Activated naive CD4-positive, alpha-beta T cell (primary cell): ENCODE results near the gene ZNF771.
"Not testable (repeated sequence)": the region's sequence is repeated elsewhere in the genome, so short reads cannot be mapped to it uniquely, and the experiment has no call there.

Experiments used
- DNase-seq, 4 experiments: peaks; one replicate each; lab custom pipeline; 2025; lab: John Stamatoyannopoulos, UW

The ZNF771 gene

GRCh38 chr16:30376461-30376902, 30.9 kb upstream of the ZNF771 start:
- DNase-seq = no peak

GRCh38 chr16:30377050-30377811, 30.2 kb upstream of the ZNF771 start:
- DNase-seq = no peak

GRCh38 chr16:30377812-30378235, 29.6 kb upstream of the ZNF771 start:
- peak; percentile 54 to 90 (median 73) for DNase-seq

GRCh38 chr16:30378236-30379157, 28.9 kb upstream of the ZNF771 start:
- peak; percentile 98 to 100 (median 99) for DNase-seq

GRCh38 chr16:30379158-30379783, 28.1 kb upstream of the ZNF771 start:
- no peak for DNase-seq

GRCh38 chr16:30380072-30380802, 27.2 kb upstream of the ZNF771 start:
- no peak for DNase-seq

- DNase-seq = no peak
These were observed 26.6 kb upstream of the ZNF771 start for GRCh38 chr16:30380803-30381208.

- no peak for DNase-seq
These were observed 25.9 kb upstream of the ZNF771 start for GRCh38 chr16:30381291-30382041.

- peak; percentile 34 to 68 (median 50) for DNase-seq
These were observed 25.1 kb upstream of the ZNF771 start, which contains the start of gene SEPTIN1 for GRCh38 chr16:30382111-30382881. SEPTIN1 (minus strand) TSS chr16:30382561; CDS start chr16:30382542, 19 bp downstream.

- no peak for DNase-seq
These were observed 23.9 kb upstream of the ZNF771 start for GRCh38 chr16:30383521-30383920.

- DNase-seq = no peak
These were observed 12.7 kb upstream of the ZNF771 start for GRCh38 chr16:30394592-30395154.

- DNase-seq = peak in 1 of 4 experiments; percentile 56
These were observed 12.0 kb upstream of the ZNF771 start, which contains the start of gene ZNF48 for GRCh38 chr16:30395155-30395991. ZNF48 (plus strand) TSS chr16:30395420; CDS start chr16:30395795, 375 bp downstream.

- DNase-seq = no peak
These were observed 11.3 kb upstream of the ZNF771 start for GRCh38 chr16:30395992-30396585.

- not testable (repeated sequence) for DNase-seq
These were observed 10.8 kb upstream of the ZNF771 start for GRCh38 chr16:30396627-30397026.

- DNase-seq = no peak
These were observed 10.3 kb upstream of the ZNF771 start for GRCh38 chr16:30397056-30397455.

GRCh38 chr16:30397776-30398660, 9.4 kb upstream of the ZNF771 start:
- no peak for DNase-seq
